Sigmoid colon (tissue), 3 donors: ENCODE data around the gene PLXND1.

Source experiments
- POLR2A ChIP-seq, 2 donors: fragments of 450-650 bp; IDR thresholded peaks; one replicate each; pipeline ENCODE4 v1.6.1; 2016; ENCODE audit warnings: antibody characterized with exemption in 2 of 2, mild to moderate bottlenecking in 2 of 2, moderate library complexity in 2 of 2
- TF ChIP-seq, protein P1 (sequence below), 4 experiments: fragments of 450-650 bp in 3 of 4; fragments of 200-600 bp in 1 of 4; IDR thresholded peaks; one replicate each; pipeline ENCODE4 v1.5.1; 2016 to 2019; ENCODE audit warnings: antibody characterized with exemption in 4 of 4, mild to moderate bottlenecking in 3 of 4, moderate library complexity in 2 of 4

DNA sequence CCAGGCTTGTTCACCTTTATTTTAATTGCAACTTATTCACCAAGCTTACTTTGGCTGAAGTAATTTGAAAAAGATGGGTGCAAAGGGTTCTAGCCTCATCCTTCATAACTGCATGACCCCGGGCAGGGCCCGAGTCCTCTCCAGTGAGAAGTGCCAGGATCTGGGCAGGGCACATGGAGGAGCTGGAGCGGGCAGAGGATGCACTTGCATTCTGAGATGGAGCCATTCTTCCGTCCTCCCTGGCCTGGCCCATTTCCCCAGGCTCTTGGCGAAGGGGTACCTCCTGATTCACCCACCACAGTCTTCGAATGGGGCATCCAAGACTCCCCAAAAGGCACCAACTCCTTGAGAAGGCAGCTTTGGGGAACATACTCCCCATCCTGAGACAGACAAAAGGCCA is 22.5 kb upstream of the PLXND1 start:
- TF ChIP-seq, protein P1, sequence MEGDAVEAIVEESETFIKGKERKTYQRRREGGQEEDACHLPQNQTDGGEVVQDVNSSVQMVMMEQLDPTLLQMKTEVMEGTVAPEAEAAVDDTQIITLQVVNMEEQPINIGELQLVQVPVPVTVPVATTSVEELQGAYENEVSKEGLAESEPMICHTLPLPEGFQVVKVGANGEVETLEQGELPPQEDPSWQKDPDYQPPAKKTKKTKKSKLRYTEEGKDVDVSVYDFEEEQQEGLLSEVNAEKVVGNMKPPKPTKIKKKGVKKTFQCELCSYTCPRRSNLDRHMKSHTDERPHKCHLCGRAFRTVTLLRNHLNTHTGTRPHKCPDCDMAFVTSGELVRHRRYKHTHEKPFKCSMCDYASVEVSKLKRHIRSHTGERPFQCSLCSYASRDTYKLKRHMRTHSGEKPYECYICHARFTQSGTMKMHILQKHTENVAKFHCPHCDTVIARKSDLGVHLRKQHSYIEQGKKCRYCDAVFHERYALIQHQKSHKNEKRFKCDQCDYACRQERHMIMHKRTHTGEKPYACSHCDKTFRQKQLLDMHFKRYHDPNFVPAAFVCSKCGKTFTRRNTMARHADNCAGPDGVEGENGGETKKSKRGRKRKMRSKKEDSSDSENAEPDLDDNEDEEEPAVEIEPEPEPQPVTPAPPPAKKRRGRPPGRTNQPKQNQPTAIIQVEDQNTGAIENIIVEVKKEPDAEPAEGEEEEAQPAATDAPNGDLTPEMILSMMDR (IDR thresholded peaks at IDR 0.05), result no peak
- no peak for TF ChIP-seq POLR2A (IDR thresholded peaks at IDR 0.05)
